Neuron (in vitro differentiated cells): Measurements from ENCODE around the gene GMIP.
"Not testable (repeated sequence)": the region's sequence is repeated elsewhere in the genome, so short reads cannot be mapped to it uniquely, and the experiment has no call there.

ENCODE experiments used
- H2AFZ ChIP-seq: one replicate; pipeline ENCODE4 v1.6.1; 2013; ENCODE audit warnings: low read depth, mild to moderate bottlenecking, inconsistent platforms, low read length, moderate library complexity
- H3K27me3 ChIP-seq: one replicate; pipeline ENCODE4 v1.6.1; 2013; ENCODE audit warnings: low read length; ENCODE audit not compliant: insufficient read depth
- H3K36me3 ChIP-seq: one replicate; pipeline ENCODE4 v1.6.1; 2013; ENCODE audit warnings: low read length; ENCODE audit not compliant: insufficient read depth
- H3K4me1 ChIP-seq: one replicate; pipeline ENCODE4 v1.6.1; 2013; ENCODE audit warnings: low read length; ENCODE audit not compliant: insufficient read depth
- H3K4me3 ChIP-seq: 2 replicates; pipeline ENCODE4 v1.5.1; 2013; ENCODE audit warnings: mild to moderate bottlenecking, low read length, moderate library complexity
- H3K9me3 ChIP-seq: one replicate; pipeline ENCODE4 v1.6.1; 2013; ENCODE audit warnings: low read length

The GMIP gene

GRCh38 chr19:19626516-19627472, 16.7 kb downstream of the GMIP start:
- H3K36me3 ChIP-seq: peaks cover 15% of the 10 kb centered on the region
- H2AFZ ChIP-seq: no peak overlapping the region
- no peaks in the 10 kb centered on the region for H3K4me1 ChIP-seq
- peaks cover 4% of the 10 kb centered on the region for H3K9me3 ChIP-seq
- no peak overlapping the region for H3K4me3 ChIP-seq
- H3K27me3 ChIP-seq: no peaks in the 10 kb centered on the region

DNA sequence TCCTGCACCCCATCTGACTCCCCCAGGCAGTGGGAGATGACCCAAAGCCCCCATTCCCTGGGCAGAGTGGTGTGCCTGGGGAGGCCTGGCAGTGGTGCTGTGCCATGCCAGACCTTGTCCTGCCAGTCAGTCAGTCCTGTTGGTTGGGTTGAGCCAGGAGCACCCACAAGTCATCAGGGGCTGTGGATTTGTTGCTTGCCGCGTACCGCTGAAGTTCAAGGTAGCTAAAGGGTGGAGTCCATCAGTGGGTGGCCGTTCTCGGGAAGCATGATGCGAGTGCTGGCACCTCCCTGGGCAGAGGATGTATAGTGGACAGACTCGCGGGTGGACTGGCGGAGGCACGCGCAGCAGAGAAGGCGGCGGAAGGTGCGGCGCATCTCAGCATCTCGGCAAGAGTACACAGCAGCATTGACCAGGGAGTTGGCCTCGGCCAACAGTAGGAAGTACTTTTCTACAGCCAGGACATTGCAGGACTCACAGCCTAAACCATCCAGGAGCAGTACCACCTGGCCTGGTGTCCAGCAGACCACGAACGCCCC, 19.4 kb downstream of the GMIP start:
- Histone ChIP-seq H3K9me3 (no peaks in the 10 kb centered on the region), H2AFZ (no peak overlapping the region), H3K36me3 (peaks cover 6% of the 10 kb centered on the region), H3K27me3 (no peaks in the 10 kb centered on the region), H3K4me3 (no peak overlapping the region), H3K4me1 (no peaks in the 10 kb centered on the region)

DNA sequence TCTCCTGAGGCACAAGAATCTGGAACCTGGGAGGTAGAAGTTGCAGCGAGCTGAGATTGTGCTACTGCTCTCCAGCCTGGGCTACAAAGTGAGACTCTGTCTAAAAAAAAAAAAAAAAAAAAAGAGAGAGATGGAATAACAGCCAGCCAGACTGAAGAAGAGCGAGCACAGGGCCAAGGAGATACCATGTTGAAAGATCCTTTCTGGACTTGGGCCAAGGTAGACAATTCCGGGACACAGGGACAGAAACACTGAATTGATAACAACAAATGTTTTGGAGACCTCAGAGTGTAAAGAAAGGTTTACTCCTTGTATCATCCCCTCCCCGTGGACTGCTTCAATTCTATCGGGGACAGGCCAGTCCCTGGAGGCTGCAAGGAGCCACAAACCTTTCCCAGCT, 20.1 kb downstream of the GMIP start:
- Histone ChIP-seq H3K36me3 (peaks cover 3% of the 10 kb centered on the region), H3K4me3 (no peak overlapping the region), H3K9me3 (no peaks in the 10 kb centered on the region), H3K27me3 (no peaks in the 10 kb centered on the region), H3K4me1 (no peaks in the 10 kb centered on the region), H2AFZ (no peak overlapping the region)

DNA sequence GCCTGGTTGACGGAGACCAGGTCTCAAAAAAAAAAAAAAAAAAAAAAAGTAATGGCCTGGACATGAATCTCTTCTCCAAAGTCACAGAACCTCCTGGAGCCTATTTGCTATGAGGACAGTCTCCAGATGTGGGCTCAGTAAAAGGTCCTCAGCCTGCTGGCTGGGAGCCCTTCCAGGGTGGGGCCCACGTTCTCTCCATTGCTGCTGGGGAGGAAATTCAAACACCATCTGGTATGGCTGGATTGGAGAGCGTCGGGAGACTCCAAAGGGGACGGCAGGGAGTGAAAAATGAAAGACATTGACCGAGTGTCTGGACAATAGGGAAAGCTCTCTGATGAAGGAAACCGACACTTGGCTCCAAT, 23.6 kb downstream of the GMIP start:
- Histone ChIP-seq H3K36me3 (peaks cover 3% of the 10 kb centered on the region), H3K9me3 (no peaks in the 10 kb centered on the region), H2AFZ (no peak overlapping the region), H3K4me3 (no peak overlapping the region), H3K27me3 (no peaks in the 10 kb centered on the region), H3K4me1 (peaks cover 3% of the 10 kb centered on the region)

GRCh38 chr19:19619181-19619848, 24.1 kb downstream of the GMIP start:
- Histone ChIP-seq H3K27me3 (no peaks in the 10 kb centered on the region), H2AFZ (peak overlapping the region; percentile 27), H3K4me1 (peaks cover 3% of the 10 kb centered on the region), H3K4me3 (peak overlapping the region; percentile 66), H3K9me3 (no peaks in the 10 kb centered on the region), H3K36me3 (peaks cover 2% of the 10 kb centered on the region)

GRCh38 chr19:19618219-19619051, 25.0 kb downstream of the GMIP start, which contains the start of gene PBX4:
Gene PBX4 (minus strand): TSS chr19:19618687. CDS start chr19:19618629, 58 bp downstream.
- no peaks in the 10 kb centered on the region for H3K27me3 ChIP-seq
- peak within 1 kb of the TSS; percentile 91 for H2AFZ ChIP-seq
- H3K4me1 ChIP-seq: peaks cover 5% of the 10 kb centered on the region
- H3K36me3 ChIP-seq: no peaks in the 10 kb centered on the region
- H3K4me3 ChIP-seq: peak within 1 kb of the TSS; percentile 66
- no peaks in the 10 kb centered on the region for H3K9me3 ChIP-seq

- H3K36me3 ChIP-seq: no peaks in the 10 kb centered on the region
- H3K4me3 ChIP-seq: no peak overlapping the region
These were observed 28.4 kb downstream of the GMIP start for GRCh38 chr19:19615086-19615485.

DNA sequence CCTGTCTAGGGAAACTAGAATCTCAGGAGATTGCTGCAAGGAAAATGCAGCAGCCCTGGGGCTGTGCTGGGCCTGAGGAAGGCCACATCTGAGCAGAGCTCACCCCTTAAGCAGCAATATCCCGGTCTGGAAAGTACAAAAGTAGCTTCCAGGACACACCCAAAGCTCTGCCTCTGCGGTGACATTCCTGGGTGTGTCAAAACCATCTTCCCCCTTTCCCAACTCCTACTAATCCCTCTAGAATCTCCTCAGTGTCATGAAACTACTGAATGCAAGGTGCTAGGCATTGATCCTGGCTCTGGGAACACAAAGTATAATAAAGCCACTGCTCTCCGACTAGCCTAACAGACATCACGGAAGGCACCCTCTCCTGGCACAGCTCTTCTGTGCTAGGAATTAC, 30.0 kb downstream of the GMIP start:
- H3K27me3 ChIP-seq: no peaks in the 10 kb centered on the region
- H3K4me3 ChIP-seq: no peak overlapping the region
- H3K9me3 ChIP-seq: no peaks in the 10 kb centered on the region

More at GRCh38 chr19:19615086-19615485, 28.4 kb downstream of the GMIP start:
- Histone ChIP-seq H3K27me3 (no peaks in the 10 kb centered on the region), H3K9me3 (no peaks in the 10 kb centered on the region), H2AFZ (no peak overlapping the region), H3K4me1 (peaks cover 5% of the 10 kb centered on the region)

DNA sequence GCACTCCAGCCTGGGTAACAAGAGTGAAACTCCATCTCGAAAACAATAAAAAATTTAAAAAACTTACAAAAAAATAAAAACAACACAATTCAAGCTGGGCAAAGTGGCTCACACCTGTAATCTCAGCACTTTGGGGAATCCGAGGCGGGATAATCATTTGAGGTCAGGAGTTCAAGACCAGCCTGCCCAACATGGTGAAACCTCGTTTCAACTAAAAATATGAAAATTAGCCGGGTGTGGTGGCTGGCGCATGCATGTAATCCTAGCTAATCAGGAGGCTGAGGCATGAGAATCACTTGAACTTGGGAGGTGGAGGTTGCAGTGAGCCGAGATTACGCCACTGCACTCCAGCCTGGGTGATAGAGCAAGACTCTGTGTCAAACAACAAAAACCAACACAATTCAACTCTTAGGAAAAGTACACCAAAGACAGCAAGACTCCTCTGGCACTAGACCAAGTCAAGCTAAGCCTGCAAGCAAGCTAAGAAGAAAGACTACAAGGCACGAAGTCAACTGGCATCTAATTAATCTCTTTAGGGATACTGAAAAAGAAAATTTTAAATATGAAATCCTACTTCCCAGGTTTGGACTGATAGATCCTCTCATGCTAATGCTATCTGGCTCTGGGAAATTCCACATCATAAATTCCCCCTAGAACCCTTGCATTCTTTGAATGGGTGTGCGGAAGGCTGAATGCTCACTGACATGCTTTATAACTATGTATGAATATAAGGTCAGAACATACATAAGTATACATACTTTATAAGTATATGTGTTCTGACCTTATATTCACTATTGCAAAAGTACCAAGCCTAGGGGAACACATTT, 32.9 kb downstream of the GMIP start:
- H3K4me3 ChIP-seq: no peak overlapping the region
- no peaks in the 10 kb centered on the region for H3K9me3 ChIP-seq
- H2AFZ ChIP-seq: no peak overlapping the region
- peaks cover 3% of the 10 kb centered on the region for H3K4me1 ChIP-seq
- H3K27me3 ChIP-seq: no peaks in the 10 kb centered on the region
- H3K36me3 ChIP-seq: peaks cover 5% of the 10 kb centered on the region

More for the DNA sequence above, 30.0 kb downstream of the GMIP start:
- H3K4me1 ChIP-seq: peaks cover 5% of the 10 kb centered on the region
- peaks cover 3% of the 10 kb centered on the region for H3K36me3 ChIP-seq
- no peak overlapping the region for H2AFZ ChIP-seq

DNA sequence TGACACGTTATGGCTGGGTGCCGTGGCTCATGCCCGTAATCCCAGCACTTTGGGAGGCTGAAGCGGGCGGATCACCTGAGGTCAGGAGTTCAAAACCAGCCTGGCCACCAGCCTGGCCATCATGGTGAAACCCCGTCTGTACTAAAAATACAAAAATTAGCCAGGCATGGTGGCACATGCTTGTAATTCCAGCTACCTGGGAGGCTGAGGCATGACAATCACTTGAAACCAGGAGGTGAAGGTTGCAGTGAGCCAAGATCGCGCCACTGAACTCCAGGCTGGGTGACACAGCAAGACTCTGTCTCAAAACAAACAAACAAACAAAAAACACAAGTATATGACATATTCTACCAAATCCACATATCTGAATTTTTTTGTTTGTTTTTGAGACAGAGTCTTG, 36.8 kb downstream of the GMIP start:
- not testable (repeated sequence) for H3K4me3 ChIP-seq, H3K9me3 ChIP-seq, H2AFZ ChIP-seq, H3K4me1 ChIP-seq, H3K27me3 ChIP-seq, H3K36me3 ChIP-seq

GRCh38 chr19:19606021-19606420, 37.4 kb downstream of the GMIP start:
- Histone ChIP-seq H3K4me1 (peaks cover 4% of the 10 kb centered on the region), H3K36me3 (peaks cover 5% of the 10 kb centered on the region), H3K4me3 (no peak overlapping the region), H3K27me3 (no peaks in the 10 kb centered on the region), H2AFZ (no peak overlapping the region), H3K9me3 (no peaks in the 10 kb centered on the region)

DNA sequence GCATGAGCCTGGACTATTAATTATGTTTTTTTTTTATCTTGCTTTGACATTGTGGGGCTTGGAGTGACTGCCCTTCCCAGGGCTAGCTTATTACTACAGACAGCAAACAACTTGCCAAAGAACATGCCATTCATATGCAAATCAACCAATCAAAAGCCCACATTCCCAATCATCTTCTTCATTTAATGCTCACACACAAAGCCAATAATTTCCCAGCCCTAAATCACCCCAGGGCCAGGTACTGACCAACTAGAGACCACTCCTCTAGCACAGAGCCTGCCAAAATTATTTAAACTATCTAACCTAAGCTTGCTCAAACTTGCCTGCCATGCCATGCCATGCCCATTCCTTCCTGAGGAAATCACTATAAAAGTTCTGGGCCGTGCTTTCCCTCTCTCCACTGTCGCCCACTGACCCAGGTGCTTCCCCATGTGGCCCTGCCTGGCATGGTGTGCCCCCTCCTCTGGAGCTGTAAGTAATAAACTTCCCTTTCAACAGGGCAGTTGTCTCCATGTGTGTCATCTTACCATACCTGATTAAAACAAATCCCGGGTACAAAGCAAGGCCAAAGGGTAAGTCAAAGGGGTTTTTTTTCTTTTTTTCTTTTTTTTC, 40.6 kb downstream of the GMIP start:
- Histone ChIP-seq H3K27me3 (no peaks in the 10 kb centered on the region), H3K4me1 (peaks cover 4% of the 10 kb centered on the region)

More for the DNA sequence above, 40.6 kb downstream of the GMIP start:
- H3K9me3 ChIP-seq: no peaks in the 10 kb centered on the region
- H3K4me3 ChIP-seq: no peak overlapping the region
- H3K36me3 ChIP-seq: peaks cover 3% of the 10 kb centered on the region
- H2AFZ ChIP-seq: no peak overlapping the region
